H1 (cell line): ENCODE measurements around the gene LRP1. TPM values are rescaled to one million over a fixed set of nuclear protein-coding genes. Genes with fewer than 3 reads are reported as not detected.

Experiments used
- CTCF ChIA-PET: fragments of 300-600 bp; sonication (Branson Sonifier 250); formaldehyde crosslinking; loops from one replicate; lab custom pipeline; 2021; ENCODE audit not compliant: partially characterized antibody; lab: Charles Lee
- POLR2A ChIA-PET: fragments of 300-600 bp; sonication (Branson Sonifier 250); formaldehyde crosslinking; loops from one replicate; lab custom pipeline; 2021; ENCODE audit warnings: inconsistent platforms; ENCODE audit not compliant: partially characterized antibody; lab: Charles Lee
- DNase-seq, 2 experiments: peaks; one replicate each; pipeline versions ENCODE4 v3.0.0 to v3.0.0-alpha.2; 2010 to 2022; ENCODE audit warnings: low spot score in 2 of 2, low read depth in 1 of 2, mixed read lengths in 1 of 2
- FAIRE-seq: peaks from 2 replicates; lab custom pipeline; 2011; peaks lifted over from hg19 to GRCh38; lab: Jason Lieb, UNC
- H2AFZ ChIP-seq: 2 replicates; pipeline ENCODE4 v1.8.1; 2012; ENCODE audit warnings: low read length, inconsistent platforms
- H2AK5ac ChIP-seq: 2 replicates; pipeline ENCODE4 v1.6.1; 2013; ENCODE audit warnings: low read depth, low read length
- H2BK120ac ChIP-seq: replicated peaks from 2 replicates; pipeline ENCODE3; 2013; ENCODE audit warnings: low read depth, low read length, inconsistent platforms
- H2BK12ac ChIP-seq: 2 replicates; pipeline ENCODE4 v1.6.1; 2013; ENCODE audit warnings: low read depth, low read length
- H2BK15ac ChIP-seq: 2 replicates; pipeline ENCODE4 v1.6.1; 2013; ENCODE audit warnings: low read length
- H2BK20ac ChIP-seq: 2 replicates; pipeline ENCODE4 v1.6.1; 2013; ENCODE audit warnings: low read length
- H2BK5ac ChIP-seq: 2 replicates; pipeline ENCODE4 v1.6.1; 2013; ENCODE audit warnings: low read depth, low read length
- H3K14ac ChIP-seq: 2 replicates; pipeline ENCODE4 v1.6.1; 2013; ENCODE audit warnings: inconsistent platforms; ENCODE audit not compliant: insufficient read length
- H3K18ac ChIP-seq: 2 replicates; pipeline ENCODE4 v1.6.1; 2013; ENCODE audit warnings: low read length; ENCODE audit errors: extremely low read depth
- H3K23ac ChIP-seq: 2 replicates; pipeline ENCODE4 v1.6.1; 2013; ENCODE audit warnings: inconsistent platforms; ENCODE audit not compliant: insufficient read length
- H3K23me2 ChIP-seq: 2 replicates; pipeline ENCODE4 v1.6.1; 2013; ENCODE audit warnings: low read depth, low read length
- H3K27ac ChIP-seq: 2 replicates; pipeline ENCODE4 v1.6.1; 2011; ENCODE audit warnings: low read depth, low read length, inconsistent platforms
- H3K27me3 ChIP-seq, 4 experiments: replicated peaks in 1 of 4; 1 replicate in 1 of 4; 2 replicates in 3 of 4; pipeline versions ENCODE4 v1.6.1 to v1.8.1; 2011 to 2013; ENCODE audit warnings: low read length in 3 of 4, mild to moderate bottlenecking in 3 of 4, inconsistent platforms in 2 of 4, mixed read lengths in 2 of 4, moderate library complexity in 1 of 4; ENCODE audit not compliant: control insufficient read depth in 3 of 4, insufficient read depth in 3 of 4; ENCODE audit errors: extremely low read depth in 1 of 4
- H3K36me3 ChIP-seq, 4 experiments: 2 replicates each; pipeline versions ENCODE4 v1.6.1 to v1.8.1; 2011 to 2013; ENCODE audit warnings: mild to moderate bottlenecking in 4 of 4, low read length in 3 of 4, moderate library complexity in 2 of 4, control low read depth in 1 of 4, inconsistent platforms in 1 of 4; ENCODE audit not compliant: insufficient read depth in 4 of 4, control insufficient read depth in 2 of 4
- H3K4ac ChIP-seq: replicated peaks from 2 replicates; pipeline ENCODE3; 2013; ENCODE audit warnings: low read length, low read depth, mixed read lengths, inconsistent platforms; ENCODE audit not compliant: insufficient read length
- H3K4me1 ChIP-seq, 4 experiments: replicated peaks in 1 of 4; 1 replicate in 1 of 4; 2 replicates in 3 of 4; pipeline versions ENCODE4 v1.6.1 to v1.8.1; 2011 to 2013; ENCODE audit warnings: low read length in 3 of 4, inconsistent platforms in 2 of 4, mixed read lengths in 1 of 4; ENCODE audit not compliant: insufficient read depth in 4 of 4, control insufficient read depth in 3 of 4
- H3K4me2 ChIP-seq, 2 experiments: 2 replicates each; pipeline versions ENCODE4 v1.6.1 to v1.8.1; 2011 to 2013; ENCODE audit warnings: low read depth in 2 of 2, low read length in 2 of 2, control low read depth in 1 of 2, inconsistent platforms in 1 of 2, mild to moderate bottlenecking in 1 of 2; ENCODE audit not compliant: insufficient read depth in 1 of 2
- H3K4me3 ChIP-seq, 4 experiments: fragments of 200-600, 300-600 bp in 1 of 4; sonication (generic), shearing (Covaris generic), sonication (Bioruptor Twin) in 1 of 4; 2 replicates each; pipeline versions ENCODE4 v1.5.1 to v1.8.1; 2011 to 2016; ENCODE audit warnings: low read length in 4 of 4, low read depth in 3 of 4, control low read depth in 2 of 4, inconsistent platforms in 2 of 4, mild to moderate bottlenecking in 2 of 4, mixed read lengths in 1 of 4, moderate library complexity in 1 of 4; ENCODE audit not compliant: insufficient read depth in 2 of 4; ENCODE audit errors: extremely low read depth in 1 of 4
- H3K56ac ChIP-seq: replicated peaks from 2 replicates; pipeline ENCODE3; 2013; ENCODE audit warnings: low read depth, mild to moderate bottlenecking, mixed read lengths, low read length, inconsistent platforms; ENCODE audit not compliant: insufficient read length
- H3K79me1 ChIP-seq: 2 replicates; pipeline ENCODE4 v1.6.1; 2013; ENCODE audit warnings: low read depth, low read length, control low read depth
- H3K79me2 ChIP-seq, 2 experiments: 2 replicates each; pipeline versions ENCODE4 v1.6.1 to v1.8.1; 2012 to 2013; ENCODE audit warnings: low read length in 2 of 2, mild to moderate bottlenecking in 2 of 2, inconsistent platforms in 1 of 2; ENCODE audit not compliant: insufficient read depth in 2 of 2, control insufficient read depth in 1 of 2
- H3K9ac ChIP-seq, 4 experiments: replicated peaks in 1 of 4; 1 replicate in 1 of 4; 2 replicates in 3 of 4; pipeline versions ENCODE4 v1.6.1 to v1.8.1; 2011 to 2013; ENCODE audit warnings: low read depth in 3 of 4, low read length in 3 of 4, control low read depth in 2 of 4, mild to moderate bottlenecking in 2 of 4, moderate library complexity in 2 of 4, inconsistent platforms in 1 of 4; ENCODE audit errors: extremely low read depth in 1 of 4
- H3K9me3 ChIP-seq, 2 experiments: 2 replicates each; pipeline versions ENCODE4 v1.6.1 to v1.8.1; 2012 to 2013; ENCODE audit warnings: mild to moderate bottlenecking in 2 of 2, moderate library complexity in 2 of 2, control low read depth in 1 of 2, inconsistent platforms in 1 of 2, low read depth in 1 of 2, low read length in 1 of 2, mixed read lengths in 1 of 2; ENCODE audit not compliant: insufficient read depth in 2 of 2
- H4K20me1 ChIP-seq, 2 experiments: replicated peaks in 1 of 2; 2 replicates each; pipeline versions ENCODE3 to v1.8.1; 2011 to 2013; ENCODE audit warnings: inconsistent platforms in 2 of 2, low read length in 2 of 2, mild to moderate bottlenecking in 1 of 2; ENCODE audit not compliant: insufficient read depth in 2 of 2, control insufficient read depth in 1 of 2
- H4K5ac ChIP-seq: 2 replicates; pipeline ENCODE4 v1.6.1; 2013; ENCODE audit warnings: low read length, low read depth, mixed read lengths, inconsistent platforms; ENCODE audit not compliant: insufficient read length
- H4K8ac ChIP-seq: 2 replicates; pipeline ENCODE4 v1.8.0; 2013; ENCODE audit warnings: mild to moderate bottlenecking, moderate library complexity, low read length, inconsistent platforms; ENCODE audit not compliant: insufficient read depth; ENCODE audit errors: extremely low read depth
- H4K91ac ChIP-seq: replicated peaks from 2 replicates; pipeline ENCODE3; 2013; ENCODE audit warnings: low read length, mixed read lengths, inconsistent platforms; ENCODE audit not compliant: insufficient read length
- ASH2L ChIP-seq: fragments of 200-600, 300-600 bp; sonication (generic); IDR thresholded peaks from one replicate; pipeline ENCODE4 v1.7.1; 2017; ENCODE audit warnings: low read length
- BCL11A ChIP-seq, 2 experiments: IDR thresholded peaks; one replicate each; pipeline ENCODE4 v1.6.1; 2011; ENCODE audit warnings: low read depth in 2 of 2, low read length in 2 of 2, mild to moderate bottlenecking in 2 of 2
- CBX8 ChIP-seq: fragments of 300-800, 300-1000 bp; sonication (generic); IDR thresholded peaks from 2 replicates; pipeline ENCODE4 v1.7.1; 2016; ENCODE audit warnings: low read depth, low read length, borderline replicate concordance
- CEBPB ChIP-seq: IDR thresholded peaks from 2 replicates; pipeline ENCODE4 v1.6.1; 2012; ENCODE audit warnings: low read depth, low read length
- EZH2 ChIP-seq: fragments of 200-600 bp; sonication (generic); IDR thresholded peaks from 2 replicates; pipeline ENCODE4 v1.7.1; 2012; ENCODE audit warnings: low read depth, mild to moderate bottlenecking, moderate library complexity, low read length, inconsistent platforms; ENCODE audit not compliant: severe bottlenecking
- GABPA ChIP-seq: IDR thresholded peaks from 2 replicates; pipeline ENCODE4 v1.6.1; 2011; ENCODE audit warnings: mild to moderate bottlenecking, low read length, moderate library complexity, borderline replicate concordance; ENCODE audit not compliant: insufficient read depth
- HDAC6 ChIP-seq: IDR thresholded peaks from one replicate; pipeline ENCODE4 v1.7.1; 2012; ENCODE audit warnings: low read depth, mild to moderate bottlenecking, inconsistent platforms, low read length, moderate library complexity
- SAP30 ChIP-seq: fragments of 300-600 bp; sonication (generic); IDR thresholded peaks from 2 replicates; pipeline ENCODE4 v1.7.1; 2012; ENCODE audit warnings: low read length, moderate library complexity, mild to moderate bottlenecking, inconsistent platforms; ENCODE audit not compliant: insufficient read depth, insufficient replicate concordance
- SRF ChIP-seq: IDR thresholded peaks from 2 replicates; pipeline ENCODE4 v1.6.1; 2011; ENCODE audit warnings: mild to moderate bottlenecking, low read depth, low read length, moderate library complexity
- TBP ChIP-seq: IDR thresholded peaks from 2 replicates; pipeline ENCODE4 v1.6.1; 2011; ENCODE audit warnings: low read depth, low read length, improper control_type of control experiment
- TEAD4 ChIP-seq: IDR thresholded peaks from 2 replicates; pipeline ENCODE4 v1.6.1; 2012; ENCODE audit warnings: low read depth, low read length, inconsistent platforms, mixed read lengths
- ZNF274 ChIP-seq: IDR thresholded peaks from 2 replicates; pipeline ENCODE4 v1.7.0; 2012; ENCODE audit warnings: low read length, borderline replicate concordance; ENCODE audit errors: extremely low read depth
- WGBS, 2 experiments: shearing (Covaris generic) in 1 of 2; methylation state at CpG; one replicate each; pipeline versions ENCODE4 v1.1.6 to v1.1.7; 2013 to 2015; ENCODE audit warnings: low lambda C conversion rate in 2 of 2, mixed read lengths in 2 of 2, inconsistent platforms in 1 of 2, low coverage in 1 of 2, missing lambda C conversion rate in 1 of 2; ENCODE audit not compliant: insufficient replicate concordance in 2 of 2, insufficient coverage in 1 of 2, insufficient read length in 1 of 2; ENCODE audit errors: extremely low coverage in 1 of 2, missing lambda C conversion rate in 1 of 2; 5-methylcytosine and 5-hydroxymethylcytosine counted together
- polyA plus RNA-seq, 7 experiments: library from polyadenylated mRNA; depleted of rRNA in 3 of 7; stranded (reverse) in 5 of 7; unstranded in 2 of 7; fragments of >200 nt in 5 of 7; fragments of 200-250 nt in 2 of 7; gene quantifications; 1 replicate in 5 of 7; 2 replicates in 1 of 7; 4 replicates in 1 of 7; pipeline versions ENCODE4 v1.2.1 to v1.2.3, GENCODE V29; 2011 to 2013; ENCODE audit warnings: missing spikeins in 2 of 7, mixed read lengths in 2 of 7
- total RNA-seq: library from RNA; stranded (reverse); fragmentation: NEBNext Ultra II Directional; extraction: Animal tissue kit (Norgen Biotek cat#: 25700); gene quantifications from 2 replicates; pipeline ENCODE4 v1.2.1, GENCODE V29; 2021

The LRP1 gene
- total and polyA plus RNA-seq, 2 of the 8 experiments (the other 6 are each of a cell fraction or from before 2014, with no cell fraction given), result 35.3 to 92.5 TPM

DNA sequence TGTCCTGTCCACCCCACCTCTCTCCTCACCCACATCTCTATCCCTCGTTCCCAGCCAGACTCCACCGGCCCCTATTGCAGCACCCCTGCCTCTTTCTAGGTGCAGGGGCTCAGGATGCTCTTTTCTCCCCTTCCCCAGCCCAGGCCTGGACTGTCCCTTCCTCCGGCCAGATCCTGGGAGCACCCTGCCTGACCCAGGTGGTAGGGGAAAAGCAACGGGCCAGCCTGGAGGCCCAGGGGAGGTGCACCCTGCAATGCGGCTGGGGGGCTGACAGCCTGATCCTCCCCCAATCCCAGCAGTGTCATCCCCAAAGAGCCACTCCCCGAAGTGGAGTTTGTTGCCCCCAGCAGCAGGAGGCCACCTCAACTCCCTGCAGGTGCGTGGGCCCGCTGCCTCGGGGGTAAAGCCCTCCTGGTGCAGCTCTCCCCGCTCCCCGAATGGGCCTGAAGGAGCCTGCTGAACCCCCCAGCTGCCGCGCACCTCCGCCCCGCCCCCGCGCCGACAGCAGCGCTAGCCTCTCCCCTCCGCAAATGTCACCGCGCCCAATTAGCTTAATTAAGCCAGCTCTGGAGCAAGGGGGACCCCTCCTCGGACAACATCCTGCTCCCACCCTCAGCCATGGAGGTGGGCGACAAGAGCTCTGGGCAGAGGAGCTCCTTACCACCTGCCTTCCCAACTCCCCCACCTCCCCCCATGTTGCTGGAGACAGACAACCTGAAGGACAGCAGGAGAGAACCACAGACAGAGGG lies 93.1 kb downstream of the LRP1 start:
- DNase-seq, result no peak
- H2BK20ac ChIP-seq, result peak overlapping the region; percentile 7; the same call in 1 of the 2 replicates
- ChIA-PET POLR2A (interaction anchor here (1.0 to 17.7 kb wide), 3 partner anchors 8 to 46 kb away, joined by 3 to 852 read pairs (median 21); partner anchors contain the start of genes SHMT2 and STAC3), CTCF (interaction anchor here (1.1 to 13.4 kb wide), 4 partner anchors 7 to 237 kb away, joined by 3 to 527 read pairs (median 53); partner anchors contain the start of gene STAC3)
- H3K4me2 ChIP-seq, result peak overlapping the region; percentile 51 to 71; a peak in 3 of 4 replicates
- no peak overlapping the region for H2BK5ac ChIP-seq
- H3K14ac ChIP-seq, result no peak overlapping the region
- H3K79me2 ChIP-seq, result no peaks in the 10 kb centered on the region
- no peaks in the 10 kb centered on the region for H3K9me3 ChIP-seq
- no peak overlapping the region for H4K91ac ChIP-seq
- no peak overlapping the region; the same call in 1 of the 2 replicates for H2BK15ac ChIP-seq
- no peaks in the 10 kb centered on the region for H3K36me3 ChIP-seq
- H2AFZ ChIP-seq, result no peak overlapping the region
- peaks cover 16 to 35% of the 10 kb centered on the region in 2 experiments for H4K20me1 ChIP-seq
- H3K23me2 ChIP-seq, result peaks cover 8% of the 10 kb centered on the region; the same call in 1 of the 2 replicates
- H3K18ac ChIP-seq, result peak overlapping the region; percentile 32
- WGBS, 2 experiments, result 14% methylated on average over 18 of the region's 24 CpGs; no CpG with 5 or more reads in 1 of the 2 experiments
- no peak overlapping the region for H3K56ac ChIP-seq
- H4K8ac ChIP-seq, result no peak overlapping the region
- H3K4me1 ChIP-seq, result peaks cover 0 to 51% (median 35%) of the 10 kb centered on the region in 4 experiments; a peak in 6 of 7 replicates
- no peak overlapping the region for H3K9ac ChIP-seq
- no peak overlapping the region for H3K4ac ChIP-seq
- no peak overlapping the region for H2BK120ac ChIP-seq
- no peak for FAIRE-seq
- no peak overlapping the region for H3K23ac ChIP-seq
- no peak overlapping the region for H2AK5ac ChIP-seq
- 0 out of 2 replicates have a peak overlapping the region, but pooled peaks have one; percentile 12 for H2BK12ac ChIP-seq
- peak overlapping the region in 1 of 4 experiments; percentile 36; a peak in 2 of 8 replicates for H3K4me3 ChIP-seq
- H3K27ac ChIP-seq, result no peak overlapping the region
- H4K5ac ChIP-seq, result no peak overlapping the region
- peaks cover 83 to 98% (median 97%) of the 10 kb centered on the region in 4 experiments for H3K27me3 ChIP-seq
- no peaks in the 10 kb centered on the region for H3K79me1 ChIP-seq
- TF ChIP-seq CEBPB, result no peak
- TF ChIP-seq ASH2L, result no peak
- TF ChIP-seq GABPA, result no peak
- no peak for TF ChIP-seq TBP
- peak; percentile 71 for TF ChIP-seq EZH2
- TF ChIP-seq ZNF274, result no peak
- TF ChIP-seq SRF, result no peak
- TF ChIP-seq SAP30, result no peak
- TF ChIP-seq CBX8, result no peak
- no peak for TF ChIP-seq BCL11A (IDR thresholded peaks at IDR 0.05; ENCODE audit: low read depth in 2 of 2, low read length in 2 of 2)
- no peak for TF ChIP-seq TEAD4
- TF ChIP-seq HDAC6, result no peak
